SHP77 treated with DMSO at 0.1 percent for 48 hours (cell line): Measurements from ENCODE around the gene CCNL2.
A peak's percentile ranks its signal among the peaks of the same experiment; 100 is the strongest.
"Not testable (repeated sequence)": the region's sequence is repeated elsewhere in the genome, so short reads cannot be mapped to it uniquely, and the experiment has no call there.

Experiments
- DNase-seq: peaks from one replicate; lab custom pipeline; 2025; lab: John Stamatoyannopoulos, UW

The CCNL2 gene

DNA sequence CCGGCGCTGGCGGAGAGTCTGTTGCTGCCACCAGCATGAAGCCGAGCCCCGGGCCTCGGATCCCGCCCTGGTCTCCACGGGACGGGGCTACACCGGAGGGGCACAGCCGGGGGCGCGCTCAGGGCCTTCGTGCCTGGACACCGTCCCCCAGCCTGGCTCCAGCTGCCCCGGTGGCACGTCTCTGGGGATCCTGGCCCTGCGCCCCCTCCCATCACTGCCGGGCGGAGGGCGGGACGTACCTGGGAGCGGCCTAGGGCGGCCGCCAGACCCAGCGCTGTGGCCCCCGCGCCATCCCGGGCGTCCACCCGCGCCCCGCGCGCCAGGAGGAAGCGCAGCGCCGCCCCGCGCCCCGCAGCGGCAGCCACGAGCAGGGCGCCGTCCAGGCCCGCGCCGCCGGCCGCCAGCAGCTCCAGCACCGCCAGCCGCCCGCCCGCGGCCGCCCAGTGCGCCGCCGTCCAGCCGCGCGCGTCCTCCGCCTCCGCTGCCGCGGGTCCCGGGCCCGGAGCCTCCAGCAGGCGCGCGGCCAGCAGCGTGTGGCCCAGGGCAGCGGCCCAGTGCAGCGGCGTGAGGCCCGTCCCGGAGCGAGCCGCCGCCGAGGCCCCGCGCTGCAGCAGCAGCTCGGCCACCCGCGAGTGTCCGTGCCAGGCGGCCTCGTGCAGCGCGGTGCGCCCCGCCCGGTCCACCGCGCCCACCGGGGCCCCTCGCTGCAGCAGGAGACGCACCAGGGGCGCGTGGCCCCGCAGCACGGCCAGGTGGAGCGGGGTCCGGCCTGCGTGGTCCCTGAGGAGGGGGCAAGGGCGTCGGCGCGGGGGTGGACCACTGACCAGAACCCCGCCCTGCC lies 20.9 kb upstream of the CCNL2 start:
- DNase-seq = no peak

DNA sequence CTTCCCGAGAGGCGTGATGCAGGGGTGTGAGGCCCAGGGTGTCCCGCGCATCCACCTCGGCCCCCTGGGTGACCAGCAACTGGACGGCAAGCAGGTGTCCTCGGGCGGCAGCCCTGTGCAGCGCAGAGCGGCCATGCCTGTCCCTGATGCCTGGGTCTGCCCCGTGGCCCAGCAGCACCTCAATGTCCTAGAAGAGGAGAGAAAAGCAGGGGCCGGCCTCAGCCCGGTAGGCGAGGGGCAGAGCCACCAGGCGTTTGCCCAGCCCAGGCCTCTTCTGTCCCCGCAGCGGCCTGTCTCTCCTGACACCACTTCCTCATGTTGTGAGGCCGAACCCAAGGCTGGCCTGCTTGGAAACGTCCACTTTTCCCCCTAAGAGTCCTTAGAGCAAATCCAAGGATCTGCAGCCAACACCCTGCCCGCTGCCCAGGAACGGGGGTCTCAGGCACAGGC lies 20.3 kb upstream of the CCNL2 start:
- no peak for DNase-seq

DNA sequence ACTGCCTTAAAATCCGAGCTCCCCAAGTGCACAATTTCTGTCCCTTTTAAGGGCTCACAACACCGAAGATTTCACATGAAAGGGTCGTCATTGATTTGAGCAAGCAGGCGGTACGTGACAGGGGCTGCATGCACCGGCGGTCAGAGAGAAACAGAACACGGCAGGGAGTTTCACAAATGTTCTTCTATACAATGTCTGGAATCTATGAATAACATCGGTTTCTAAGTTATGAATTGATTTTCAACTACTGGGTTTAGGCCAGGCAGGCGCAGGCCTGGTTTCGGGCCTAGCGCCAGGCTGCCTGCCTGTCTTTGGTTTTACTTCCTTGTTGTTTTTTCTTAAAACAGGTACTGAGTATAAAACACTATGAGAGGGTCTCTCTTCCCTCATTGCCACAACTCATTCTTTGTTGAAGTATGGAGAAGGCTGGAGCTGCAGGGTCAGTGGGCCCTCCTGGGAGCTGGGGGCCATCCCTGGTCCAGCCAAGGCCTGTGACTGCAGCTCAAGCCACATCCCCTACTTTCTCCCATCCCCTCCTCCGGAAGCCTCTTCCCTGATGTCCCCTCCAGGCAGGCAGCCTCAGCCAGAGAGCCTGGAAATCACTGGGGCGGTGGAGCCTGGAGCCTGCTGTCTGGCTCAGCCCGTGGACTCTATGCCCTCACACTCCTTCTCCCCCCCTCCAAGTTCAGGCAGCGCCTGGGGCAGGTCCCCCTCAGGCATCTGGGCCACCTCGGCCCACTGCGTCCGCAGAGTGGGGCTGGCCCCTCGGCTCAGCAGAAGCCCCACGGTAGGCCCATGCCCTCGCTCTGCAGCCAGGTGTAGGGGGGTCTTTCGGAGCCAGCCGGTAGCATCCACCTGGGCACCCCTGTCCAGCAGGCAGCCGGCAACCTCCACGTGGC lies 19.6 kb upstream of the CCNL2 start:
- DNase-seq = no peak

DNA sequence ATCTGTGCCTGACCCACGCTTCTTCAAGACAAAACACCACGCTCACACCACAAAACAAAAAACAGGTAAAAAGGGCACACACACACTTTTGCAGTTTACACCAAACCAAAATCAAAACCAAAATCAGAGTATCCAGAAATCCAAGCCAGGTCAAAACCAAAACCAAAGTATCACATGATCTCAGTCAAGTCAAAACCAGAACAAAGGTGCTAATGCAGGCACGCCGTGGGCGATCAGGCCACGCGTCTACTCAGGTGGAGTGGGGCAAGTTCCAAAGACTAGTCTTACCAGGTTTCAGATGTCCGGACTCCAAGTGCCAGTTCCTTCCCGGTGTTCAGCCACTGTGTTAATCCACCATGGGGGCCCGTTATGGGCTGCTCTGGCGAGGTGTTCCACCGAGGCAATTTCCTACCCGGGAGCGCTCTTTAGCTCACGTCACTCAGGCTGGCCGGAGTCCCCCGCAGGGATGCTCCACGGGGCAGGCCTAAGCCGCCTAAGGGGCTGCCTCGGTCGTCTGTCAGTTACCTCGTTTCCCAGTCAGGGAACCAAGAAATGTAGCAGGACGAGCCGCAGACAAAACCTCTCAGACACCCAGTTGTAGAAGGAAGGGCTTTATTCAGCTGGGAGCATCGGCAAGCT lies 18.8 kb upstream of the CCNL2 start:
- DNase-seq = not testable (repeated sequence)

DNA sequence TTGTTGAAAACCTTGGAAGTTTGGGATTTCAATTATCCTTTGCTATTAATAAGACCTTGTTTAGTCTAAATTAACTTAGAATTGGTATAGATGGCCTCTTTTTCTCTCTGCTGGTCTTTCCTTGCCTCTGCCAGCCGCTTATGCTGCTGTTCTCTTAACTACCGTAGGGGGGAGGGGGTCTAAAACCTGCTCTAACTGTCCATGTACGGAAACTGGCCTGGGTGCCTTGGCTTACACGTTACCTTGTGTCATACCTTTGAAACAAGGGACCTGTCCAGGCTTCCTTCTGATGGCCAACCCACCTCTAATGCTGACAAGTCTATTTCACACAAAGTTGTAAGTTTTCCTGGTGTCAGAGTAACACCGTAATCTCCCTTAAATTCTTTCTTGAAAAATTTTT lies 18.3 kb upstream of the CCNL2 start:
- not testable (repeated sequence) for DNase-seq

DNA sequence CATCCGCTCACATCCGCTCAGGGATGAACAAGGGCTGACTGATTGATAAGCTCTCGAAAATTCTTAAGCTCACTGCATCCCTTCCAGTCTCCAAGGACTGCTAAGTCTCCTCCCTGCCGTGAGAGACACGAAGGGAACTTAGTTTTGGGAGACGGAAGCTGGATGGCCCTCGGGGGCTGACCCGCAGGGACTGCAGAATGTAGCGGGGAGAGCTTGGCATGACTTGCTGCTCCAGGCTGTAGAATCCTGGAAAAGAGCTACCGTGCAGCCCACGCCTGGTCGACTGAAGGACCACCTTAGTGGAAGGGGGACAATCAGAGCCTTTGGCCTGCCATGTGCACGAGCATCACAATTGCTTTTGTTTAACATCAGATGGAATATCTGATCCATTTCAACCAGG lies 16.6 kb upstream of the CCNL2 start:
- DNase-seq = no peak

DNA sequence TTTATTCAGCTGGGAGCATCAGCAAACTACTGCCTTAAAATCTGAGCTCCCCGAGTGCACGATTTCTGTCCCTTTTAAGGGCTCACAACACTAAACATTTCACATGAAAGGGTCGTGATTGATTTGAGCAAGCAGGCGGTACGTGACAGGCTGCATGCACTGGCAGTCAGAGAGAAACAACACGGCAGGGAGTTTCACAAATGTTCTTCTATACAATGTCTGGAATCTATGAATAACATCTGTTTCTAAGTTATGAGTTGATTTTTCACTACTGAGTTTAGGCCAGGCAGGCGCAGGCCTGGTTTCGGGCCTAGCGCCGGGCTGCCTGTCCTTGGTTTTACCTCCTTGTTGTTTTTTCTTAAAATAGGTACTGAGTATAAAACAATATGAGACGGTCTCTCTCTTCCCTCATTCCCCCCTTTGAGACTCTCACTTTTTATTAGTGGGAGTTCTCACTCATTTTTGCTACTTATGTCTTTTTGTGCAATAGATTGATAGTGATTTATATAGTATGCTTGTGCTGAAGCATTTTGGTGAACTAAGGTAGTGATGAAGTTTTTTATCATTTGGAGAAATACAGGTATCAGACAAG lies 13.3 kb upstream of the CCNL2 start:
- DNase-seq = not testable (repeated sequence)

DNA sequence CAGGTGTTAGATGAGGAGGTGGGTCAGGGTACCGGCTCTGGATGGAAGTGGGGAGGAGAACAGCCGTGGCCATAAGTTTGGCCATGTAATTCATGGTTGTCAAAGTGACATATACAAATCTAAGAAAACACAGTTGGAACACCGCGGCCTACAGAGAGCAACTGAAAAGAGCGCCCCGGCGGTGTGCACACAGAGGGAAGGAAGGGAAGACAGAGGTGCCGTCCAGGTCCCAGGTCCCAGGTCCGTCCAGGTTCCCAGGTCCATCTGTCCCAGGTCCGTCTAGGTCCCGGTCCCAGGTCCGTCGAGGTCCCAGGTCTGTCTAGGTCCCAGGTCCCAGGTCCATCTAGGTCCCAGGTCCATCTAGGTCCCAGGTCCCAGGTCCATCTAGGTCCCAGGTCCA lies 12.5 kb upstream of the CCNL2 start:
- no peak for DNase-seq

DNA sequence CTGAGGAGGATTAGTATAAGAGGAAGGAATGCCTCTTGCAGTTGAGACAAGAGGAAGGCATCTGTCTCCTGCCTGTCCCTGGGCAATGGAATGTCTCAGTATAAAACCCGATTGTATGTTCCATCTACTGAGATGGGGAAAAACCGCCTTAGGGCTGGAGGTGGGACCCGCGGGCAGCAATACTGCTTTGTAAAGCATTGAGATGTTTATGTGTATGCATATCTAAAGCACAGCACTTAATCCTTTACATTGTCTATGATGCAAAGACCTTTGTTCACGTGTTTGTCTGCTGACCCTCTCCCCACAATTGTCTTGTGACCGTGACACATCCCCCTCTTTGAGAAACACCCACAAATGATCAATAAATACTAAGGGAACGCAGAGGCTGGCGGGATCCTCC lies 11.1 kb upstream of the CCNL2 start:
- DNase-seq = not testable (repeated sequence)

DNA sequence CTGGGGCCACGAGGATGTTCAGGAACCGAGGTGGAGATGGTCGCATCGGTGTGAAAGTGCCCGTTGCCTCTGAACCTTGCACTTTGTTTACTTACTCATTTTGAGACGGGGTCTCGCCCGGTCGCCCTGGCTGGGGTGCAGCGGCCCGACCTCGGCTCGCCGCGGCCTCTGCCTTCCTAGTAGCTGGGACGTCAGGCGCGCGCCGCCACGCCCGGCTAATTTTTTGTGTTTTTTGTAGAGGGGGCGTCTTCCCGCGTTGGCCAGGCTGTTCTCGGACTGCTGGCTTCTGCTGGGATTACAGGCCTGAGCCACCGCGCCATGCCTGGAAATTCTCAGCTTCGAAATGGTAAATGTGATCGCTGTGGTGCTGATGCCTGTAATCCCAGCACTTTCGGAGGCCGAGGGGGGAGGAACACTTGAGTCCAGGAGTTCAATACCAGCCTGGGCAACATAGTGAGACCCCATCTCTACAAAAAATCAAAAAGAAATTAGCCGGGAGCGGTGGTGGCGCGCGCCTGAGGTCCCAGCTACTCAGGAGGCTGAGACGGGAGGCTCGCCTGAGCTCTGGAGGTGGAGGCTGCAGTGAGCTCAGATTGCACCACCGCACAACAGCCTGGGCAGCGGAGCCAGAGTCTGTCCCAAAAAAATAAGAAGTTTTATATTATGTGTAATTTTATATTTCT lies 8.6 kb upstream of the CCNL2 start:
- DNase-seq = no peak

DNA sequence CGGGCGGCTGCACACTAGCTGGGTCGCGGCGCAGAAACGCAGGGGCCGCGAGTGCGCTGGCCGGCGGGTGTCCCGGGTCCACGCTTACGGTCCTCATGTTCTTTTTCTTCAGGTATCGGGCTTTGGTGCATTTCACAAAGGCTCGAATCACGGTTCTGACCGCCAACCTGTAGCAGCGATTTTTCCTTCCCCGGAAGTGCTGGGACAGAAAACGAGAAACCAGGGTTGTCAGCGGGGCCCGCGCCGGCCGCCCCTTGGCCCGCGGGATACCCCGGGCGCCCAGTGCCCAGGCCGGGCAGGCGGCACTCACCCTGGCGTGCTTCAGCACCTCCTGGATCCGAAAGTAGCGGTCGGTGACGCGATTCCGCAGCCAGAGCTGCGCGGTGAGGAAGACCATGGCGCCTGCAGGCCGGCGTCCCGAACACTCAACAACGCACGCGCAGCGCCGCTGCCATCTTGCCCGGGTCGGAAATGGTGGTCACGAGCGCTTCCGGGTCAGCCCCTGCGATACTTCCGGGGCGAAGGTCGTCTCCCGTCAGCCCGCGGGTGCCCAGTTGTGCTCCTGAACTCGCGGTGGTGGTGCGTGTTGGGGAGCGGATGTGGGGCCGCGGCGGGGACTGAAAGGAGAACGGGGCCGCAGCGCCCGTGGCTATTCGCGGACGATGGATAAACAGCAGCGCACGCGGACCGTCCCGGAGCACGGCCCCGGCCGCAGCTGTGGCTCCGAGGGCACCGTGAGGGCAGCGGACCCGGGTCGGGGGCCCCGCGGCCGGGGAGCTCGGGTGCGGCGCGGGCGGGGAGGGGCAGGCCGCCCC lies 7.9 kb upstream of the CCNL2 start, which contains the start of gene MRPL20:
Gene MRPL20, minus strand, starts transcription at position 473 of the 815 bp plus-strand sequence. Its CDS starts 76 bp downstream, at position 397.
- peak; percentile 74 for DNase-seq

DNA sequence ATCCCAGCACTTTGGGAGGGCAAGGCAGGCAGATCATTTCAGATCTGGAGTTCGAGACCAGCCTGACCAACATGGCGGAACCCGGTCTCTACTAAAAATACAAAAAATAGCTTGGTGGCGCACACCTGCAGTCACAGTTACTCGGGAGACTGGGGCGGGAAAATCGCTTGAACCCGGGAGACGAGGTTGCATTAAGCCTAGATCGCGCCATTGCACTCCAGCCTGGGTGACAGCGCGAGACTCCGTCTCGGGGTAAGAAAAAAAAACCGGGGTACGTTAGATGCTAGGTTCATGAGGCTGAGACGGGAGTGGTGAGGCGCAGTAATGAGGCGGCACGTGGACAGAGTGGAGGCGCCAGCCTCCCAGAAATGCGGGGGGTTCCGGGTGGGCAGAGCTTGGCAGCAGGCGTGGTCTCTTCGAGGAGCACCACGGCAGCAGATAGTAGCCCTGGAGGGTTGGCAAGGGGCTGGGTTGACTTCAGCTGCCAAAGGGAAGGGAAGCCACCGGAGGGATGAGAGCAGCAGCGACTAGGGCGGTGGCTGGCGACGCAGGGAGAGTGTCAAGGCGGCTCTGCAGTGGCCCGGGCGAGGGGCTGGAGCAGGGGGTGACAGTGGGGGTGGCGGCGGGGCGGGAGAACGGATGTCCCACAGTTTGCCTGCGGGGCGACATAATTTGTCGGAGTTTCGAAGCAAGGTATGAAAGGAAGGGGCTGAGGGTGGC lies 7.1 kb upstream of the CCNL2 start:
- no peak for DNase-seq

DNA sequence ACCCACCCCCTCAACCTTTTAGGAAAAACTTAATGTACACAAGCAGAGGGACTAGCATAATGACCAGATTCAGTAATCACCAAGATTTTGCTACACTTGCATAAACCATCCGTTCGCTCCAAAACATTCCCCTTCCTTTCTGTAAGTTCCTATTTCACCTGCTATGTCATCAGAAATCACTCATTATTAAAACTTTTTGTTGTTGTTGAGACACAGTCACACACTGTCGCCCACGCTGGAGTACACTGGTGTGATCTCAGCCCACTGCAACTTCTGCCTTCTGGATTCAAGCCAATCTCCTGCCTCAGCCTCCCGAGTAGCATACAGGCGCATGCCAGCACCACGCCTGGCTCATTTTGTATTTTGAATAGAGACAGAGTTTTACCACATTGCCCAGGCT lies 4.5 kb upstream of the CCNL2 start:
- no peak for DNase-seq

DNA sequence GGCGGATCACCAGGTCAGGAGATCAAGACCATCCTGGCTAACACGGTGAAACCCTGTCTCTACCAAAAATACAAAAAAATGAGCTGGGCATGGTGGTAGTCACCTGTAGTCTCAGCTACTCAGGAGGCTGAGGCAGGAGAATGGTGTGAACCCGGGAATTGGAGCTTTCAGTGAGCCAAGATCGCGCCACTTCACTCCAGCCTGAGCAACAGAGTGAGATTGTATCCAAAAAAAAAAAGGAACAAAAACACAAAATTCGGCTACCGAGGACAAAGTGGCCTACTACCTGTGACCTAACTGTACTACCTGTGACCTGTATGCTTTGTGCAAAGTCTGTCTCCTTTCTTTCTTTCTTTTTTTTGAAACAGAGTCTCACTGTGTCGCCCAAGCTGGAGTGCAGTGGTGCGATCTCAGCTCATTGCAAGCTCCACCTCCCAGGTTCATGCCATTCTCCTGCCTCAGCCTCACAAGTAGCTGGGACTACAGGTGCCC lies 3.8 kb upstream of the CCNL2 start:
- not testable (repeated sequence) for DNase-seq

DNA sequence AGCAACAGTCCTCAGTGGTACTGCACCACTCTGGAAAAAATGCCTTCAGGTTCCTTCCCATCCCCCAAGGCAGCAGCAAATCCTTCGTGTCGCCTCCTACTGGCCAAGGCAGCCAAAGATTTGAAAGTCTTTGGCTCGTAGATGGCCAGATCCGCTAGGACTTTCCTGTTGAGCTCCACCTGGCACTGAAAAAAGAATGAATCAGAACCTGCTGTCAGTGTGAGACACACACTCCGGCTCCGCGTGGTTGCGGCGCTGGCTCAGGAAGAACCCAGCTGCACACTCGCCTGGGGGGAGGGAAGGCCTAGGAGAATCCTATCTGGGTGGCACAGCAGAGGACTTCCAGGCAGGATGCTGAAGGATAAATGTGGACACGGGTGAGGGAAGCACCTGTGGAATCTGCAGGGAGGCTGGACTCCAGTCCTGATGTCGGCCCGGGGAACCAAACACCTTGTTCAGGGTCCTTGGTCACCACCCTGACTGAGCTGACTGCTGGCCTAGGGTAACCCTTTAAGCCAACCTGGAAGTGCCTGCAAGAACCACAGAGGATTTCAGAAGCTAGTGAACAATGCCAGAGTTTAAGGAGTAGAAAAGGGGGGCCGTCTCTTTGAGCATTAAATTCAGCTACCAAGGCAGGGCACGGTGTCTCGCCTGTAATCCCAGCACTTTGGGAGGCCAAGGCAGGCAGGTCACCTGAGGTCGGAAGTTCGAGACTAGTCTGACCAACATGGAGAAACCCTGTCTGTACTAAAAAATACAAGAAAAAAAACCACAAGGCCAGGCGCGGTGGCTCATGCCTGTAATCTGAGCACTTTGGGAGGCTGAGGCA lies 3.2 kb upstream of the CCNL2 start:
- DNase-seq = no peak

DNA sequence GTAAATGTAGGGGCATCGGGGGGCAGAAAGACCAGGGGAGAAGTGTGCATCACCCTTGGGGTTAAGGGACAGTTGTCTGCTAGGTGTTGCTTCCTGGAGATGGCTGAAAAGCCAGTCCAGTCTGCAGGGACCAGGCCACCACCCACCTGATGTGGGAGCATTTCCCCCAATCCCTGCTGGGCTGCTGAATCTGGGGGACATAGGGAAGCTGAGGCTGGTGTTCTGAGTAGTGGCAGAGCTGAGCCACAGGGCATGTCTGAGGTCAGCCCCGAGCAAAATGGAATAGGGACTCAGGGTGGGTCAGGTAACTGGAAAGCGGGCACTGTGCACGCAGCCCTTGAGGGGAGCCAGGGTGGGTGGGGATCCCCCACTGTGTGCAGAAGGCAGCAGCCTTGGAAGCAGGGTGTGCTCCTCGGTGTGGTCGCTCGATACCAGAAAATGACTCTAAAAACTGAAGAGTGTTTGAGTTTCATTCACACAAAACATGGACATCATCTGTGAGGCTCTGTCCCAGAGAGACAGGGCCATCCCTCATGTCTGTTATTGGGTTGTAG lies 2.4 kb upstream of the CCNL2 start:
- no peak for DNase-seq

DNA sequence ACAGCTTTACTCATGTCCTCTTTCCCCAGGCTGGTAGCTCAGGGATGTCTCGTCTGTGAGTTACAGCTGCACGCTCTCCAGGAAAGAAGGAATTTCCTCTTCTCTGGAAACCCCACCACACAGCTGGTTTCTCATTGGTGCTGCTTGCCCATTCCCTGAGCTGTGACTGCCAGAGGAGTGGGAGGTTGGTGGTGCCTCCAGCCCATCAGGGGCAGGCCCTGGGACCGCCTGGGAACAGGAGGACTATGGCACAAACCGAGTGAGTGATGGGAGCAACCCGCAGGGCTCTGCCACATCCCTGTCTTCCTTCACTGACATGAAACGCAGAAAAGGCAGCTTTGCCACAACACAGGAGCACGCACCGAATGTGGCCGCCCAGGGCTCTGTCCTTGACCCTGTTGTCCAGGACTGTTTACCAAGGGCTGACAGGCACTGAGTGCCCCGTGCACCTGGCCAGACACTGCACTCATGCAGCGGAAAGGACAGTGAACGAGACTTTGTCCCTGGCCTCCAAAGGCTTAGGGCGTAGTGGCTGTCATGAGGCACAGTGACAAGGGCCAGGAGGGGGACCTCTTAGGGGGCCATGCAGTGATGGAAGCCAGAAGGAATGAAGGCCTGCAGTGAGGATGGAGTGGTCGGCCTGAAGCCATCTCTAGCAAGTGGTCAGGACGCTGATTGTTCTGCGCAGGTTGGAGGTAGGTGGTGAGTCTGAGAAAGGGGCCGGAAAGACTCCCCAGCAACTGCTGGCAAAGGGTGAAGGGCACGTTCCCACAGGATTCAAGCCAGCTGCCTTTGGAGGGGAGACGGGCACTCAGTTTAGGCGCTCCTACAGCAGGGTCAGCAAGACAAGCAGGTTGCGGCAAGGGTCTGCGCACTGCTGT lies 1.7 kb upstream of the CCNL2 start:
- DNase-seq = no peak
